ENCODE data around the gene LHPP.

LHPP gene

DNA sequence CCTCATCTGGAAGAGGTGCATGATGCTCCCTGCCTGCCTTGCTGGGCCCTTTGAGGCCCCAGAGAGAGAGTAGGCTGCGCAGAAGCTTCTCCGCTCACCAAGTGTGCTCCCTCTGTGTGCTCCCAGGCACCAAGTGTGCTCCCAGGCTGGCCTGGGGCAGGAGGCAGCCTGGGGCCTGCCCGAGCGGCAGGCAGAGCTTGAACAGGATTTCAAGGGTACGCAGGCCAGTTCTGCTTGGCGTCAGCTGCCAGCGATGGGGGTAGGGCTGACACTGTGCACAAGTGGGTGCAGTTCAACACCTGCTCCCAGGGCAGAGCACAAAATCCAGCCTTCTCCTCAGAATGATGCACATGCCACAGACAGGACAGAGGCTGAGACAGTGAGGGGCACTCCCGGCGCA is 162.8 kb downstream of the LHPP start:
- Histone ChIP-seq H3K4me2 (ENCODE audit: low read length) (no peak overlapping the region), H3K9me3 (replicated peaks; ENCODE audit: low read length) (no peaks in the 10 kb centered on the region), H3K4me1 (ENCODE audit: control insufficient read depth, insufficient read depth, low read length) (peaks cover 13% of the 10 kb centered on the region), H3K36me3 (ENCODE audit: insufficient read depth, low read length) (peaks cover 5% of the 10 kb centered on the region), H3K27me3 (ENCODE audit: control insufficient read depth, insufficient read depth, low read length) (no peaks in the 10 kb centered on the region), H3K4me3 (ENCODE audit: low read length) (no peak overlapping the region), H3K9ac (ENCODE audit: low read depth, low read length) (no peak overlapping the region)

DNA sequence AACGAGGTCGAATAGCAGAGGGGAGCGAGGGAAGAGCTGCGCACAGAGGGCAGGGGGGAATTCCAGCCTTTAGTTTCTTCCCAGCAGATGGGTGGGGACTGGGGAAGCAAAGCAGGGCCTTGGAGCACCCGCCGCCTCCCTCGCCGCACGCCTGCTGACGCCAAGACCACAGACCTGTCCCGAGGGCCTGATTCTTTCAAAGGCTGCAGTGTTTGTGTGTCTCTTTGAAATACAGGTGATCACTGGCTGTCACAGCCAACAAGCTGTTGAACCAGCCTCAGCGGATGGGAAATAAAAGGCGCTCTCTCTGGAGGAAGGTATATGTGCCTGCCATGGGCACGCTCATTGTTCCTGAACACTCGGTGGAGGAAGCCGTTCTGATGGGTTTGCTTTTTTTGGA is 163.3 kb downstream of the LHPP start:
- Histone ChIP-seq H3K27me3 (ENCODE audit: control insufficient read depth, insufficient read depth, low read length) (no peaks in the 10 kb centered on the region), H3K9ac (ENCODE audit: low read depth, low read length) (no peak overlapping the region), H3K4me3 (ENCODE audit: low read length) (no peak overlapping the region), H3K36me3 (ENCODE audit: insufficient read depth, low read length) (peaks cover 5% of the 10 kb centered on the region), H3K4me1 (ENCODE audit: control insufficient read depth, insufficient read depth, low read length) (peaks cover 13% of the 10 kb centered on the region), H3K4me2 (ENCODE audit: low read length) (no peak overlapping the region), H3K9me3 (replicated peaks; ENCODE audit: low read length) (no peaks in the 10 kb centered on the region)

DNA sequence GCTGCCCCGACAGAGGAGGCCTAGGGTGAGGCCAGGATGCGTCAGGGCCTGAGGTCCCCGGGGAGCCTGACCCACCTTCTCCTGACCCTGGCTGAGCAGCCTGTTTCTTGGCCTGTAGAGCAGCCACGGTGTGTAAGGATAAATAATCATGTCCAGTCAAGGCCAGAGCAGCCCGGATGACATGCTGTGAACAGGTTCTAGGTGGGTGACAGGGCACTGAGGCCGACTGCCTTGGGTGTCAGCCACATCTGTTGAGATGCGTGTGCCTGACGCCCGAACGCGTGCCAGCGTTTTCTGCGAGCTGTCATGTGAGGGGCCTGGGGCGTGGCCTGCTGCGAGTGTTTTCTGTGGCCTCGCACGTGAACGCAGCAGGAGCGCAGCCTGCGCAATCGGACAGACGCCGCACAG is 164.2 kb downstream of the LHPP start:
- Histone ChIP-seq H3K27me3 (ENCODE audit: control insufficient read depth, insufficient read depth, low read length) (no peaks in the 10 kb centered on the region), H3K4me1 (ENCODE audit: control insufficient read depth, insufficient read depth, low read length) (peaks cover 13% of the 10 kb centered on the region), H3K4me2 (ENCODE audit: low read length) (no peak overlapping the region), H3K36me3 (ENCODE audit: insufficient read depth, low read length) (peaks cover 5% of the 10 kb centered on the region), H3K9ac (ENCODE audit: low read depth, low read length) (no peak overlapping the region), H3K4me3 (ENCODE audit: low read length) (no peak overlapping the region), H3K9me3 (replicated peaks; ENCODE audit: low read length) (no peaks in the 10 kb centered on the region)

DNA sequence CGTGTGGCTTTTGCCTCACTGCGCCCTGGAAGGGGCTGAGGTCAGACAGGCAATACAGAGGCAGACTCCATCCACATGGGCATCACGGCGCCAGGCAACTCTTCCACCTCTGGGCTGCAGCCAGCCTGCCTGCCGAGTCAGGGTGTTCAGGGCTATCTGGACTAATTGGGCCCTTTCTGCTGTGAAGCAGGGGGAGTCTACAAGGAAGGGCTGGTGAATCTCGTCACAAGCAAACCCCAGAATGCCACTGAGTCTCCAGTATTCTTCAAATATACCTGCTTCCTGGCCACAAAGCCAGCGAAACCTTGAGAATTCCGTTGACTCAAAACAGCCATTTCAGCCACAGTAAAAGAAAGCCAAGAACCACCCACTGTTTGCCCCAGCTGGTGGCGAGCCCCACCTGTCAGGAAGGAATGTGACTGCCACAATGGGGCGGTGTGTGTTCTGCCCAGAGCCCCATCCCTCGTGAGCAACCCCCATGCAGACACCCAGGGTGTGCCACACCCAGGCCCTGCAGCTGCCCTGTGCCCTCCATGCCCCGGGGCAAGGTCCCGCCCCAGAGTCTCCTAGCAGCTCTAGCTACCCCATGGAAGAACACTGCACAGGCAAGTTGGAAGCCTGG is 165.2 kb downstream of the LHPP start:
- no peaks in the 10 kb centered on the region for H3K27me3 ChIP-seq (ENCODE audit: control insufficient read depth, insufficient read depth, low read length)

DNA sequence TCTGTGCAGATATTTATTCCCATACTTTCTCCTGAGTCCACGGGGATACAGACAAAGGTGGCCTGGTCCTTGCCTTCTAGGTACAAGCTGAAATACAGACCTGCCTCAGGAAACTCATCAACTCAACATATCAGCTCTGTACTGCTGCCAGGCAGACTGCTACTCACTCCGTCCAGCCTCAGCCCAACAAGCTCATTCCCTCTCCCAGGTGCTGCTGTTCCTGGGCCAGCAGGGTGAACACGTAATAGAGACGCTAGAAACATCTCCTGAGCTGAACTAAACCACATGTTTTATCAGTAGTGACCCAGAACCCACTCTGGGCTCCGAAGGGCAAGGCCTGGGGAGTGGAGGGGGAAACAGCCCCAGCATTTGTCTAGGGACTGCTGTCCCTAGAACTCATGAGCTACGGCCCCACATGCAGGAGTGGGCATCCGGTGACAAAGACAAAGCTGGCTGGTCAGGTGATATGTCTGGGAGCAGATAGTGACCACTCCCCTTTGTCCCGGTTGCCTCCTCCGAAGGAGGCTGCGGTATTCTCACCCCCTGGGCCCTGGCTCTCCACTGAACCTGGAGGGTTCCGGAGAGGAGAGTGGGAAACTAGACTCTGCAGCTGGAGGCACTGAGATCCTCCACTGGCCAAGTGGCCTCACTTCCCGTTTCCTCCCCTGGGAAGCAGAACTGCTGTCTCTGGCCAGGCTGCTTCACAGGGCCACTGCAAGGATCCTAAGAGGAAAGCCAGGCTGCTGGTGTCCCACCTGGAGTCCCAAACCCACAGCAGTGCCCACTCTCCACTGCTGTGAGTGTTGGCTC is 166.4 kb downstream of the LHPP start:
- peaks cover 25% of the 10 kb centered on the region for H3K4me1 ChIP-seq (ENCODE audit: control insufficient read depth, insufficient read depth, low read length)
- H3K4me2 ChIP-seq (ENCODE audit: low read length), result no peak overlapping the region
- H3K9ac ChIP-seq (ENCODE audit: low read depth, low read length), result no peak overlapping the region
- H3K27me3 ChIP-seq (ENCODE audit: control insufficient read depth, insufficient read depth, low read length), result no peaks in the 10 kb centered on the region
- no peak overlapping the region for H3K4me3 ChIP-seq (ENCODE audit: low read length)
- no peaks in the 10 kb centered on the region for H3K36me3 ChIP-seq (ENCODE audit: insufficient read depth, low read length)
- H3K9me3 ChIP-seq (replicated peaks; ENCODE audit: low read length), result no peaks in the 10 kb centered on the region

More for the DNA sequence above, 165.2 kb downstream of the LHPP start:
- H3K9ac ChIP-seq (ENCODE audit: low read depth, low read length), result no peak overlapping the region
- H3K4me1 ChIP-seq (ENCODE audit: control insufficient read depth, insufficient read depth, low read length), result peaks cover 19% of the 10 kb centered on the region
- peaks cover 5% of the 10 kb centered on the region for H3K36me3 ChIP-seq (ENCODE audit: insufficient read depth, low read length)
- no peaks in the 10 kb centered on the region for H3K9me3 ChIP-seq (replicated peaks; ENCODE audit: low read length)
- H3K4me3 ChIP-seq (ENCODE audit: low read length), result no peak overlapping the region
- H3K4me2 ChIP-seq (ENCODE audit: low read length), result peak overlapping the region; percentile 17

DNA sequence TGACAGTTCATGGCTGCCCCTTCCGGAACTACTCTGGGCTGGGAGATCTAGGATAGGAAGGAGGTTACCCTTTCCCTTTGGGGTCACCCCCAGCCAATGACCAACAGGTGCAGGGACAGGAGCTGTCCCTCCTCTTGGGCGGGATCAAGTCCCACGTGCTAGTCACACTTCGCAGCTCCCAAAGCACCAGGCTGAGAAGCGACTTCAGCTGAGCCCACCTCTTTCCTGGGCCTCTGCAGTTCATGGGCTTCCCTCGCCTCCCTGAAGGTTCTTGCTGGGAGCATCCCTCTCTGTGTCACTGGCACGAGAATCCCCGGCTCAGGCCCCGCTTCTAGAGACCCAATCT is 167.0 kb downstream of the LHPP start:
- Histone ChIP-seq H3K9me3 (replicated peaks; ENCODE audit: low read length) (no peaks in the 10 kb centered on the region), H3K27me3 (ENCODE audit: control insufficient read depth, insufficient read depth, low read length) (no peaks in the 10 kb centered on the region), H3K4me3 (ENCODE audit: low read length) (no peak overlapping the region), H3K36me3 (ENCODE audit: insufficient read depth, low read length) (no peaks in the 10 kb centered on the region), H3K9ac (ENCODE audit: low read depth, low read length) (no peak overlapping the region), H3K4me1 (ENCODE audit: control insufficient read depth, insufficient read depth, low read length) (peaks cover 25% of the 10 kb centered on the region), H3K4me2 (ENCODE audit: low read length) (no peak overlapping the region)

DNA sequence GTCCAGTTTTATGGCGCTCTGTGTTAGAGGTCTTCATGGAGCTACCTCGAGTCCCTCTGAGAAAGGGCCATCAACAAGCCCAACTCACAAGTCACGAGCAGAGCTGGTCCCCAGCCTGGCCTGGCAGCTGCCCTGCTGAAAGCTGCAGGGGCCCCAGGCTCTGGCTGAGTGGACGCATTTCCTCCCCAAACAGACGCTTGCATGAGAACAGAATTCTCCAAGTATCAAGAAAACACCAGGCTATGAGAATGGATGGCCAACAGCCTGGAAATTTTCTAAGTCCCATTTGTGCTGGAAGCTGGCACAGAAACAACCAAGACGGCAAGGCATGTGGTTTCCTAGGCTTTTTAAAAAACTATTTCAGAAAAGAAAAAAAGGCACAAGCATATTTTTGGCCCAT is 167.8 kb downstream of the LHPP start:
- Histone ChIP-seq H3K36me3 (ENCODE audit: insufficient read depth, low read length) (no peaks in the 10 kb centered on the region), H3K9me3 (replicated peaks; ENCODE audit: low read length) (no peaks in the 10 kb centered on the region), H3K27me3 (ENCODE audit: control insufficient read depth, insufficient read depth, low read length) (no peaks in the 10 kb centered on the region), H3K4me1 (ENCODE audit: control insufficient read depth, insufficient read depth, low read length) (peaks cover 25% of the 10 kb centered on the region), H3K4me3 (ENCODE audit: low read length) (no peak overlapping the region), H3K9ac (ENCODE audit: low read depth, low read length) (no peak overlapping the region), H3K4me2 (ENCODE audit: low read length) (no peak overlapping the region)

DNA sequence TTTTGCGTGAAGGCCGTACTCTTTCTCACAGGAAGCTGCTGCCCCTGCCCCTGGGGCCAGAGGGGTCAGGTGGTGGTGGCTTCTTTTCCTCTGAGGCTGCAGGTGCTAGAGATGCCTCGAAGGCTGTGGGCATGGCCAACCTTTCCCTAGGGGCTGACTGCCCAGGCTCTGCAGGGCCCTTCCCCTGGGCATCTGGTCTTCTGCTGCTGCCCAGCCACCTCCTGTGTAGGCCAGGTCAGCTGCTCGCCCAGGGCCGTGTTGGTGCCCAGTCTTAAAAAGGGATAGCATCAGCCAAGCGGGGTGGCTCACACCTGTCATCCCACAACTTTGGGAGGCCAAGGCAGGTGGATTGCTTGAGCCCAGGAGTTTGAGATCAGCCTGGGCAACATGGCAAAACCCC is 168.2 kb downstream of the LHPP start:
- H3K9ac ChIP-seq (ENCODE audit: low read depth, low read length), result no peak overlapping the region
- H3K4me1 ChIP-seq (ENCODE audit: control insufficient read depth, insufficient read depth, low read length), result peaks cover 25% of the 10 kb centered on the region

DNA sequence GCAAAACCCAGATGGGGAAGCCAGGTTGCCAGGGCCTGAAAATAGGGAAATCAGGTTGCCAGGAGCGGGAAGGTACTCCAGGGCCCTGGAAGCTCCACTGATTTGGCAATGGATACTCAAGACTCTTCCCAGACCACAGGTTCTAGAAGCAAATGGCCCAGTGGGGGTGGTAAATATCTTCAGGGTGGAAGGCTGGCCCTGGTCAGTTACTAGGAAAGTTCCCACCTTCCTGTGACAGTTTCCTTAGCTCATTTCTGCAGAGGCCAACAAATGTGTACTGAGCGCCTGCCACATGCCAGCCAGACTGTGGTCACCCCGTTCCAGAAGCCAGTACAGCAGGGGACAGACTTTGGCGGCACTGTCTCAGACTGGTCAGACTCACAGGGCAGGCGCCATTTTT is 168.9 kb downstream of the LHPP start:
- no peak overlapping the region for H3K4me3 ChIP-seq (ENCODE audit: low read length)
- H3K9ac ChIP-seq (ENCODE audit: low read depth, low read length), result no peak overlapping the region
- H3K27me3 ChIP-seq (ENCODE audit: control insufficient read depth, insufficient read depth, low read length), result no peaks in the 10 kb centered on the region
- H3K36me3 ChIP-seq (ENCODE audit: insufficient read depth, low read length), result no peaks in the 10 kb centered on the region
- H3K9me3 ChIP-seq (replicated peaks; ENCODE audit: low read length), result no peaks in the 10 kb centered on the region
- no peak overlapping the region for H3K4me2 ChIP-seq (ENCODE audit: low read length)
- H3K4me1 ChIP-seq (ENCODE audit: control insufficient read depth, insufficient read depth, low read length), result peaks cover 25% of the 10 kb centered on the region

More for the DNA sequence above, 168.2 kb downstream of the LHPP start:
- Histone ChIP-seq H3K36me3 (ENCODE audit: insufficient read depth, low read length) (no peaks in the 10 kb centered on the region), H3K9me3 (replicated peaks; ENCODE audit: low read length) (no peaks in the 10 kb centered on the region), H3K4me3 (ENCODE audit: low read length) (no peak overlapping the region), H3K27me3 (ENCODE audit: control insufficient read depth, insufficient read depth, low read length) (no peaks in the 10 kb centered on the region), H3K4me2 (ENCODE audit: low read length) (no peak overlapping the region)

DNA sequence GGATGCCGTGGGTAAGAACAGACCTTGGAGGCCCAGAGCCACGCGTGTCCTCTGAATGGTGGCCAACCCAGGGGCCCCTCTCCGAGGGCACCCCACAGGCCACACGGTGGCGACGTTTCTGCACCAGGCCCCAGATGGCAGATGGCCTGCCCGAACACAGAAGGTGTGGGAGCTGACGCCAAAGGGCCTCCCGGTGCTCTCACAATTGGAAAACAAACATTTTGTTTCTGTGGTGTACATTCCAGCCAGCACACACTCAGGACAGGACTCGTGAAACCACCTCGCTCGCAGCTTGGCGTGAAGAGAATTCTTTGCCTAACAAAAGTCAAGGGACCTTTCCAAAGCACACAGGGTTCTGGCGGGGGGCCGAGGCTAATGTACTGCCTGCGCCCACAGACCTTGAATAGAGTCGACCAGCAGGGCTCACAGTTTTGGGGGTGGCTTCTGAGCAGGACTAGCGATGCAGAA is 170.5 kb downstream of the LHPP start:
- H3K36me3 ChIP-seq (ENCODE audit: insufficient read depth, low read length), result no peaks in the 10 kb centered on the region
- no peaks in the 10 kb centered on the region for H3K27me3 ChIP-seq (ENCODE audit: control insufficient read depth, insufficient read depth, low read length)
- no peaks in the 10 kb centered on the region for H3K9me3 ChIP-seq (replicated peaks; ENCODE audit: low read length)
- H3K9ac ChIP-seq (ENCODE audit: low read depth, low read length), result no peak overlapping the region
- peaks cover 18% of the 10 kb centered on the region for H3K4me1 ChIP-seq (ENCODE audit: control insufficient read depth, insufficient read depth, low read length)
- no peak overlapping the region for H3K4me2 ChIP-seq (ENCODE audit: low read length)
- no peak overlapping the region for H3K4me3 ChIP-seq (ENCODE audit: low read length)

DNA sequence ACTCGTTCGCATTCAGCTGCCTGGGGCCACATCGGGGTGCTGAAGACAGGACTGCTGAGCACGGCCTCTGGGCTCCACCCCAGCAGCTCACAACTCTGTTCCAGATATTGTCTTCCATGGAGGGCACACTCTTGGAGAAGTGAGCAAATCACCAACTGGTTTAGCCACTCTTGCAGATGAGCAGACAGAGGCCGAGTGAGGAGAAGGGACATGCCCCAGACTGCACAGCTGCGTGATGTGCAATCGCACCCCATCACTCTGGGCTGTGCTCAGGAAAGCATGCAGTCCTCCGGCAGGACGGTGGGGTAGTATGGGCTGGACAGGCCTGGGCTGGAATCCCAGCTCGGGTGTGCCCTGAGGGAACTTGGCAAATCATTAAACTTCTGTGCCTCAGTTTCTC is 170.9 kb downstream of the LHPP start:
- Histone ChIP-seq H3K9me3 (replicated peaks; ENCODE audit: low read length) (no peaks in the 10 kb centered on the region), H3K4me3 (ENCODE audit: low read length) (no peak overlapping the region), H3K9ac (ENCODE audit: low read depth, low read length) (no peak overlapping the region), H3K4me1 (ENCODE audit: control insufficient read depth, insufficient read depth, low read length) (peaks cover 13% of the 10 kb centered on the region), H3K36me3 (ENCODE audit: insufficient read depth, low read length) (no peaks in the 10 kb centered on the region), H3K4me2 (ENCODE audit: low read length) (no peak overlapping the region), H3K27me3 (ENCODE audit: control insufficient read depth, insufficient read depth, low read length) (no peaks in the 10 kb centered on the region)
